Endothelial cell of umbilical vein (primary cell): ENCODE results near the gene CCM2. TPM values are rescaled to one million over a fixed set of nuclear protein-coding genes. Genes with fewer than 3 reads are reported as not detected.

Source experiments
- BruUV-seq: library from RNA; stranded (reverse); fragments of 400-500 nt; replicated peaks from 2 replicates; lab custom pipeline; 2021; lab: Mats Ljungman, UMichigan
- CTCF ChIA-PET: fragments of 300-600, 350-600 bp; sonication (Branson Sonifier 250); formaldehyde crosslinking; loops from one replicate; lab custom pipeline; 2021; ENCODE audit warnings: antibody characterized with exemption, inconsistent platforms; lab: Charles Lee
- POLR2A ChIA-PET: fragments of 300-600, 350-600 bp; sonication (Branson Sonifier 250); formaldehyde crosslinking; loops from one replicate; lab custom pipeline; 2021; ENCODE audit warnings: antibody characterized with exemption, inconsistent platforms; lab: Charles Lee
- DNase-seq: peaks from one replicate; pipeline ENCODE4 v3.0.0-alpha.2; 2011; ENCODE audit warnings: low read depth, low spot score
- FAIRE-seq: peaks from 2 replicates; lab custom pipeline; 2011; peaks lifted over from hg19 to GRCh38; lab: Jason Lieb, UNC
- H2AFZ ChIP-seq: 2 replicates; pipeline ENCODE4 v1.6.0; 2012; ENCODE audit warnings: low read depth, low read length, control low read depth, inconsistent platforms
- H3K27ac ChIP-seq: 2 replicates; pipeline ENCODE4 v1.5.1; 2011; ENCODE audit warnings: low read depth, mild to moderate bottlenecking, control low read depth, low read length, moderate library complexity; ENCODE audit not compliant: insufficient read depth
- H3K27me3 ChIP-seq, 2 experiments: 2 replicates each; pipeline versions ENCODE4 v1.6.0 to v1.6.1; 2011; ENCODE audit warnings: low read length in 2 of 2, mixed read lengths in 1 of 2; ENCODE audit not compliant: control insufficient read depth in 2 of 2, insufficient read depth in 2 of 2
- H3K36me3 ChIP-seq, 2 experiments: 2 replicates in 1 of 2; 3 replicates in 1 of 2; pipeline ENCODE4 v1.5.1; 2011; ENCODE audit warnings: low read length in 2 of 2, mild to moderate bottlenecking in 1 of 2, moderate library complexity in 1 of 2; ENCODE audit not compliant: control insufficient read depth in 2 of 2, insufficient read depth in 2 of 2; ENCODE audit errors: extremely low read depth in 1 of 2
- H3K4me1 ChIP-seq: 3 replicates; pipeline ENCODE4 v1.5.1; 2011; ENCODE audit warnings: mild to moderate bottlenecking, low read length; ENCODE audit not compliant: control insufficient read depth, insufficient read depth; ENCODE audit errors: extremely low read depth
- H3K4me2 ChIP-seq: 2 replicates; pipeline ENCODE4 v1.6.1; 2011; ENCODE audit warnings: low read length, control low read depth, mixed read lengths; ENCODE audit not compliant: insufficient read depth
- H3K4me3 ChIP-seq, 3 experiments: fragments of 200-600 bp in 1 of 3; sonication (generic), shearing (Covaris generic) in 1 of 3; replicated peaks in 1 of 3; 2 replicates each; pipeline ENCODE4 v1.5.1; 2011 to 2016; ENCODE audit warnings: control low read depth in 3 of 3, low read length in 3 of 3, mild to moderate bottlenecking in 2 of 3, inconsistent platforms in 1 of 3, low read depth in 1 of 3, moderate library complexity in 1 of 3; ENCODE audit not compliant: insufficient read depth in 1 of 3
- H3K79me2 ChIP-seq: 2 replicates; pipeline ENCODE4 v1.6.0; 2012; ENCODE audit warnings: low read length, inconsistent platforms; ENCODE audit not compliant: control insufficient read depth, insufficient read depth
- H3K9ac ChIP-seq: replicated peaks from 2 replicates; pipeline ENCODE3; 2011; ENCODE audit warnings: low read length, control low read depth; ENCODE audit not compliant: insufficient read depth; ENCODE audit errors: extremely low read depth
- H3K9me1 ChIP-seq: replicated peaks from 3 replicates; pipeline ENCODE4 v1.6.0; 2011; ENCODE audit warnings: mild to moderate bottlenecking, low read length; ENCODE audit not compliant: control insufficient read depth, insufficient read depth; ENCODE audit errors: extremely low read depth
- H3K9me3 ChIP-seq: replicated peaks from 2 replicates; pipeline ENCODE4 v1.5.1; 2012; ENCODE audit warnings: low read length, inconsistent platforms; ENCODE audit not compliant: control insufficient read depth, insufficient read depth
- H4K20me1 ChIP-seq: replicated peaks from 2 replicates; pipeline ENCODE3; 2011; ENCODE audit warnings: mild to moderate bottlenecking, low read length; ENCODE audit not compliant: control insufficient read depth, insufficient read depth; ENCODE audit errors: extremely low read depth
- CTCF ChIP-seq, 2 donors: IDR thresholded peaks; 1 replicate in 1 of 2; 2 replicates in 1 of 2; pipeline ENCODE4 v1.5.1; 2011; ENCODE audit warnings: low read length in 2 of 2, mild to moderate bottlenecking in 2 of 2, moderate library complexity in 2 of 2, control low read depth in 1 of 2, inconsistent platforms in 1 of 2, low read depth in 1 of 2; ENCODE audit not compliant: insufficient read depth in 1 of 2; ENCODE audit errors: extremely low read depth in 1 of 2
- EZH2 ChIP-seq: IDR thresholded peaks from 2 replicates; pipeline ENCODE4 v1.6.1; 2012; ENCODE audit warnings: borderline replicate concordance, low read depth, mild to moderate bottlenecking, moderate library complexity, low read length, inconsistent platforms; ENCODE audit not compliant: severe bottlenecking
- FOS ChIP-seq: IDR thresholded peaks from 2 replicates; pipeline ENCODE4 v1.6.1; 2011; ENCODE audit warnings: mild to moderate bottlenecking, low read length, moderate library complexity, borderline replicate concordance; ENCODE audit not compliant: insufficient read depth
- GATA2 ChIP-seq: IDR thresholded peaks from 2 replicates; pipeline ENCODE4 v1.7.0; 2011; ENCODE audit warnings: low read depth, mild to moderate bottlenecking, moderate library complexity, mixed read lengths, low read length; ENCODE audit not compliant: insufficient read length, insufficient read depth
- JUN ChIP-seq: IDR thresholded peaks from 2 replicates; pipeline ENCODE4 v1.6.1; 2011; ENCODE audit warnings: borderline replicate concordance, low read depth; ENCODE audit not compliant: insufficient read length, insufficient read depth
- MAX ChIP-seq: IDR thresholded peaks from 2 replicates; pipeline ENCODE4 v1.6.1; 2011; ENCODE audit not compliant: insufficient read depth, insufficient read length
- MYC ChIP-seq: IDR thresholded peaks from one replicate; pipeline ENCODE4 v1.6.1; 2011; ENCODE audit warnings: mild to moderate bottlenecking, low read depth, low read length
- POLR2A ChIP-seq: IDR thresholded peaks from 2 replicates; pipeline ENCODE4 v1.6.1; 2012; ENCODE audit warnings: low read depth, mild to moderate bottlenecking, control low read depth, low read length
- POLR2AphosphoS5 ChIP-seq: IDR thresholded peaks from 2 replicates; pipeline ENCODE4 v1.6.1; 2012; ENCODE audit warnings: low read depth, mild to moderate bottlenecking, control low read depth, low read length, moderate library complexity; ENCODE audit not compliant: insufficient read depth
- dilution Hi-C: fragments of 300-500 bp; cut with MboI; formaldehyde crosslinking; loops from one replicate; pipeline ENCODE4 v1.15.0; 2019; ENCODE audit warnings: low sequenced_read_pairs; ENCODE audit not compliant: extremely low pct_ligation_motif_present
- intact Hi-C: fragments of 100-400 bp; cut with micrococcal nuclease; formaldehyde crosslinking; loops from one replicate; pipeline ENCODE4 v1.10.0; 2022
- polyA plus RNA-seq, 4 experiments: library from polyadenylated mRNA; depleted of rRNA in 3 of 4; stranded (reverse) in 3 of 4; unstranded in 1 of 4; fragments of >200 nt; gene quantifications; 2 replicates each; pipeline versions ENCODE4 v1.2.1 to v1.2.3, GENCODE V29; 2011 to 2012; ENCODE audit warnings: missing spikeins in 1 of 4
- total RNA-seq: library from RNA; stranded (reverse); gene quantifications from 2 replicates; pipeline ENCODE4 v1.2.3, GENCODE V29; 2021

The CCM2 gene
- total and polyA plus RNA-seq, 2 donors (not counting 3 experiments of a cell fraction or from before 2014, with no cell fraction given), result 66.1 to 70.4 TPM

GRCh38 chr7:44971902-44972441 lies 28.0 kb upstream of the CCM2 start:
- Histone ChIP-seq H3K9ac (no peak overlapping the region), H3K36me3 (no peaks in the 10 kb centered on the region), H3K4me1 (no peaks in the 10 kb centered on the region), H3K4me3 (no peak overlapping the region), H4K20me1 (no peaks in the 10 kb centered on the region), H3K79me2 (no peaks in the 10 kb centered on the region), H3K27me3 (no peaks in the 10 kb centered on the region), H3K27ac (no peak overlapping the region), H2AFZ (no peak overlapping the region), H3K9me3 (no peaks in the 10 kb centered on the region), H3K9me1 (no peaks in the 10 kb centered on the region), H3K4me2 (no peak overlapping the region)
- BruUV-seq, result no TSS peak
- FAIRE-seq (no peak), DNase-seq (no peak)
- dilution Hi-C loops, result no loop called here
- POLR2A ChIA-PET, result interaction anchor here (1.5 kb wide), 1 partner anchor 14 kb away, joined by 7 read pairs; no protein-coding TSS in a partner anchor
- CTCF ChIA-PET, result interaction anchor here (0.8 to 10.0 kb wide), 13 partner anchors 8 to 162 kb away, joined by 3 to 585 read pairs (median 8); partner anchors contain the start of genes CCM2 and TBRG4
- intact Hi-C loops, result loop anchor here (5.0 kb wide), 1 partner anchor 105 kb away; no protein-coding TSS in a partner anchor
- TF ChIP-seq MYC, result no peak
- no peak for TF ChIP-seq CTCF (IDR thresholded peaks at IDR 0.05; ENCODE audit: extremely low read depth in 1 of 2, insufficient read depth in 1 of 2, low read depth in 1 of 2, low read length in 2 of 2)
- TF ChIP-seq GATA2, result no peak
- no peak for TF ChIP-seq POLR2AphosphoS5
- TF ChIP-seq POLR2A, result no peak
- TF ChIP-seq FOS, result no peak
- TF ChIP-seq EZH2, result no peak
- TF ChIP-seq JUN, result no peak
- TF ChIP-seq MAX, result no peak
